ENCODE data around the gene GABRP. TPM values are rescaled to one million over a fixed set of nuclear protein-coding genes. Genes with fewer than 3 reads are reported as not detected.
A peak's percentile ranks its signal among the peaks of the same experiment; 100 is the strongest.
"Not testable (repeated sequence)": the region's sequence is repeated elsewhere in the genome, so short reads cannot be mapped to it uniquely, and the experiment has no call there.

The GABRP gene
- total RNA-seq, 1 donor from 2014 or later, result 1.2 TPM

DNA sequence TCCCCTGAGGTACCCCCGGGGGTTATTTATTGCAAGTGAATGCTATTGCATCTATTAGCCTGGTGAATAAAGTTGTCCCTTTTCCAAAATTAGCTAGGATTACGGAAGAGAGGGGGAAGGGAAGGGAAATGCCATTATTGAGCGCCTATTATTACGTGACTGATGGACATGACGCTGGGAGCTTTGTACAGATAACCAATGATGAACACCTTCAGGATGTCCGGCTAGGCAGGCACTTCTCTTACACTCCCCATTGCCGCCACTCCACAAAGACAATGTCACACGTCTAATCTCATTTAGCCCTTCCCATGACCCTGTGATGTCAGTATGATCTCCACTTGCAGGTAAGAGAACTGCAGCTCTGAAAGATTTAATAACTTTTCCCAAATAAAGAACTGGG lies 9.4 kb downstream of the GABRP start:
- DNase-seq (ENCODE audit: low read depth in 2 of 2), result peak; percentile 47 to 73

DNA sequence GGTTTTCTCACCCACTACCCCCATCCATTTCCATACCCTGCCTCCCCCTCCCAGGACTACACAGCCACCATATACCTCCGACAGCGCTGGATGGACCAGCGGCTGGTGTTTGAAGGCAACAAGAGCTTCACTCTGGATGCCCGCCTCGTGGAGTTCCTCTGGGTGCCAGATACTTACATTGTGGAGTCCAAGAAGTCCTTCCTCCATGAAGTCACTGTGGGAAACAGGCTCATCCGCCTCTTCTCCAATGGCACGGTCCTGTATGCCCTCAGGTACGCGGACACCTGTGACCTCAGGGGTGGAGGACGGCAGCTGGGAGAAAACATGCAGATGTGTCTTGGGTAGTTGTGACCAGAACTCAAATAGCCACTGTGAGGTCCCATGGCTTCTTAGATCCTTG lies 11.6 kb downstream of the GABRP start:
- DNase-seq (ENCODE audit: low read depth in 2 of 2), result no peak

DNA sequence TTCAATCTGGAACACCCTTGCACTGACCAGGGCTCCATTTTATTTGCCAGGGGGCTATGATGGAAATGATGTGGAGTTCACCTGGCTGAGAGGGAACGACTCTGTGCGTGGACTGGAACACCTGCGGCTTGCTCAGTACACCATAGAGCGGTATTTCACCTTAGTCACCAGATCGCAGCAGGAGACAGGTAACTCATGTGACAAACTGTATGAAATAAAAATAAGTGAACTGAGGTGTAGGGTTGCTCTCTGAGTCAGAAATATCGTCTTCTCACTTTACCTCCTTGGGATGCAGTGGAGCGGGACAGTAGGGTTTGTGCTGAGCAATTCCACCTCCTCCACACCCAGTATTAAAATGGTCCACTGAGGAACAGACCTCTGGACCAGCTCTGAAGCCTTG lies 22.1 kb downstream of the GABRP start:
- DNase-seq (ENCODE audit: low read depth in 2 of 2), result no peak

DNA sequence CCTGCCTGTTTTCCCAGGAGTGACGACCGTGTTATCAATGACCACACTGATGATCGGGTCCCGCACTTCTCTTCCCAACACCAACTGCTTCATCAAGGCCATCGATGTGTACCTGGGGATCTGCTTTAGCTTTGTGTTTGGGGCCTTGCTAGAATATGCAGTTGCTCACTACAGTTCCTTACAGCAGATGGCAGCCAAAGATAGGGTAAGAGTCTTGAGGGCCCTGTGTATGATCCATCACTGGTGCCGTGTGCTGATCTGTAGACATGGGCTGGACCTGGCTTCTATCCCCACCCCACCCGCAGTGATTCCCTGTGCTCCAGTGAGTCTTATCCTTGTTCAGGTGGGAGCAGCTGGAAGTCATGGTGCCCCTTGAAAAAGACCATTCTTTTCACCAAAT lies 26.0 kb downstream of the GABRP start:
- peak; percentile 22 to 65 for DNase-seq (ENCODE audit: low read depth in 2 of 2)

DNA sequence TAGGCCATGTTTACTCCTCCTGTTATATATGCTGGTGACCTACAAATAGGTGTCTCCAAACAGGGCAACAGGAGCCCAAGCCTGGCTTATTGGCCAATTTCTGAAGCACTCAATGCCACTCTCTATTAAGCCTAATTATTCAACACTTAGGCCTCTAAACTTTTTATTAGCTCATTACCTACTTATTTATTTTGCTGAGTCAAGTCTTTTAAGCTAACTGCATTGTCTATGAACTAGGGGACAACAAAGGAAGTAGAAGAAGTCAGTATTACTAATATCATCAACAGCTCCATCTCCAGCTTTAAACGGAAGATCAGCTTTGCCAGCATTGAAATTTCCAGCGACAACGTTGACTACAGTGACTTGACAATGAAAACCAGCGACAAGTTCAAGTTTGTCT lies 28.2 kb downstream of the GABRP start:
- DNase-seq (ENCODE audit: low read depth in 2 of 2), result no peak

DNA sequence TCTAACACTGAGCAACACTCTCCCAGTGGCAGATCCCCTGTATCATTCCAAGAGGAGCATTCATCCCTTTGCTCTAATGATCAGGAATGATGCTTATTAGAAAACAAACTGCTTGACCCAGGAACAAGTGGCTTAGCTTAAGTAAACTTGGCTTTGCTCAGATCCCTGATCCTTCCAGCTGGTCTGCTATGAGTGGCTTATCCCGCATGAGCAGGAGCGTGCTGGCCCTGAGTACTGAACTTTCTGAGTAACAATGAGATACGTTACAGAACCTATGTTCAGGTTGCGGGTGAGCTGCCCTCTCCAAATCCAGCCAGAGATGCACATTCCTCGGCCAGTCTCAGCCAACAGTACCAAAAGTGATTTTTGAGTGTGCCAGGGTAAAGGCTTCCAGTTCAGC lies 29.7 kb downstream of the GABRP start:
- no peak for DNase-seq (ENCODE audit: low read depth in 2 of 2)

DNA sequence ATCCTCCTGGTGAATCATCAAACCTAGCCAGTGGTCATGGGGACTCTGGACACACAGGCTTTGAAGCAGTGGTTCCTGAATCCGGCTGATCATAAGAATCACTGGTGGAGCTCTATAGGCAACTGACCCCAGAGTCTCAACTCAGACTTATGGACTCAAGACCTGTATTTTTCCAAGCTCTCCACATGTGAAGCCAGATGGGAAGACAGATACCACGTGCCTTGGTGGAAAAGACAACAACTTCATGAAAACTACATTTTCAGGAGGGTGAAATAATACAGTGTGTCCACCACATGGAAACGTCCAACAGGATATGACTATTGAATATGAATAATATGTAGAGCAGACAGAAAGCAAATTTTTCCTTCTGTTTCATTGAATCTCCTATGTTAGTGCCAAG lies 33.7 kb downstream of the GABRP start:
- DNase-seq (ENCODE audit: low read depth in 2 of 2), result no peak

DNA sequence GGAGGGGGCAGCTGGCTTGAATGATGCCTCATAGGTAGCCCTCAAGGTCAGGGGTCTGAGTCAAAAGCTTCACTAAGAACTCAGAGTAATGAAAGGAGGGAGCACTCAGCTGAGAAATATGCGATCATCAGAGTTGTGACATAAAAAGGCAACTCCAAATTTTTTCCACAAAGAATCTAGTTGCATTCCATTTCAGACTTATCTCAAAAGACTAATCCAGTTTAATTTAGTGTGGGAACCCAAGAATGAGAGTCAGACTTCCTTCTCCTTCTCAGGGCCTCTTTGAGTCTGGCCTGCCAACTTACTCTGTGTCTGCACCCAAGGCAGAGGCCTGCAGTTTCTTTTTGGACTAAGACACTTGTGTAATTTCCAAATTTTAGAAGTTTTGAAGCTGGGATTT lies 34.7 kb downstream of the GABRP start:
- no peak for DNase-seq (ENCODE audit: low read depth in 2 of 2)

DNA sequence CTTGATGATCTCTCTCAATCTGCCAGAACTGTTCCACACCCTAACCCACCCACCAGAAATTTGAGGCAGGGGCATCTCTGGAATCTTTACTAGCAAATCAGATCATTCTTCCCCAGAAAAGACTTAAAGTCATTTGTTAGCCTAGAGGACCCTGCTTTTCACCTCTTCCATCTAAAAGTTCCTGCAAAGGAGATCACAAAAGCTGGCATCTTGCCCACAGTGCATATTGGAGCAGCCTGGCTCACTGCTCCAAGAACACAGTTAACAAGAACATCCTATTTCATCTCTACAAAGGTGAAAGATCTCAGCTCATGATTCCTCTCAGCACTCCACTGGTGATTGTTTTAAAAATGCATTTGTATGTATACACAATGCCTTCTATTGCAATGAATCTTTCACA lies 36.3 kb downstream of the GABRP start:
- DNase-seq (ENCODE audit: low read depth in 2 of 2), result no peak

DNA sequence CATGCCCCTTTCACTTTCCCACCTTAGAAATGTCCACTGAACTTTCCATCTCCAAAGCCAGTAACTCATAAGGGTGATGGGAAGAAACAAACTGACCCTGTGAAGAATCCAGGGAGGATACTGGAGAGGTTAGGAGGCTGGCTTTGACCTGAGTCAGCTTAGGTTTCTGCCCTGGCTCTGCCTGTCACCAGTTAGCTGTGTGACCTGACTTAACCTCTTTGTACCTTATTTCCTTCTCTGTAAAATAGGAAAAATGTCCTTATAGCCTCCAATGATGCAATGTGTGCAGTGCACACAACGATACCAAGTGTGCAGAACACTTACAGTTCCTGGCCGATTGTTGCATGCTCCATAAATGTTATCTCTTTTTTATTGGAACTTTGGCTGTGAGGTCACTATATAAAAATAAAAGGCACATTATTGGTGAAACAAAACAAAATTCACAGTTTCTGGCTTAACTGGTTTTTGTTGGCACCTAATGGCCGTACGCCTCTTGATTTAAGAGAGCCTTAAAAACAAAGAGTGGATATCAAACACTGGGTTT lies 37.8 kb downstream of the GABRP start:
- DNase-seq (ENCODE audit: low read depth in 2 of 2), result no peak

DNA sequence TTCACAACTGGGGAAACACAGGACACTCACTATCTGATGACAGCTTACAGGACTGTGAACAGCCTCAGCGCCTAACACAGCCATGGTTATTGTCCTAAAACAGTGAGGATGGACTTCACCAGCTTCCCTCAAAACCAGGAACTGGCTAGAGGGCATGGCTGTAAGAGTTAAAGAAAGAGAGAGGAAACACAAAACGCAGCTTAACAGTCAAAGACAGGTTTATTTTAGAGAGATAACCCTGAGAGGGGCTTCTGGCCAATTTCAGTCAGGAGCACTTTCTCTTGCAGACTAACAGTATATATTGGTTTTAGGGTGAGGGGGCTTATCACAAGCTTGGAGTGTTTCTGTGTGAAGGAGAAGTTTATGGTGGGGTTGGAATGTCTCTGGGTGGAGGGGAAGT lies 42.6 kb downstream of the GABRP start:
- DNase-seq (ENCODE audit: low read depth in 2 of 2), result no peak

DNA sequence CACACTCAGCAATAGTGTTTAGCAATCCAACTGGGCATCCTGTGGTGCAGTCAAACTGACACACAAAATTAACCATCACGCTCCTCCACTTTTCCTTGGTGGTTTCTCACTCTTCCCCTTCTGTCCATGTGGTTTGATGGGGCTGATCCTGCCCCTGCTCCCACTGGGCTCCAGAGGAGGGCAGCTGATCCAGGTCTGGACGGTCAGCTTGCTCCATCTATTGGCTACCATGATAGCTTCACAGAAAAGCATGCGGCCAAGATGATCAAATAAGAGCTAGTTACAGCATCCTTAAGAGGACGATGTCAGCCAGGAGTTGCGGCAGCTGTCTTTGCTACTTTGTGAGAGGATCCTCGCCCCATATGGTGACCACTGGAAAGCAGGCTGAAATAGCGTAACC lies 48.7 kb downstream of the GABRP start:
- DNase-seq (ENCODE audit: low read depth in 2 of 2), result no peak

DNA sequence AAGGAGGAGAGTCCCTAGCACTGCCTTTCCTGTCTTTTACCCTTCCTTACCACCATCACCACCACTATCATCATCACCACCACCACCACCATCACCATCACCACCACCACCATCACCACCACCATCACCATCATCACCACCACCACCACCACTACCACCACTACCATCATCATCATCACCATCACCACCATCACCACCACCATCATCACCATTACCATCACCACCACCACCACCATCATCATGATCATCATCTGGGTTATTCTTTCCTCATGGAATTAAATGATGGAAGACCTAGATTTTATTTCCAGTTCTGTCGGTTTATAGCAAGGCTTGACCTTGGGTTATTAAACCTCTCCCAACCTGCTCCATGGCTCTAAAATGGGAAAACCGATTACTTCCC lies 50.5 kb downstream of the GABRP start:
- not testable (repeated sequence) for DNase-seq (ENCODE audit: low read depth in 2 of 2)

DNA sequence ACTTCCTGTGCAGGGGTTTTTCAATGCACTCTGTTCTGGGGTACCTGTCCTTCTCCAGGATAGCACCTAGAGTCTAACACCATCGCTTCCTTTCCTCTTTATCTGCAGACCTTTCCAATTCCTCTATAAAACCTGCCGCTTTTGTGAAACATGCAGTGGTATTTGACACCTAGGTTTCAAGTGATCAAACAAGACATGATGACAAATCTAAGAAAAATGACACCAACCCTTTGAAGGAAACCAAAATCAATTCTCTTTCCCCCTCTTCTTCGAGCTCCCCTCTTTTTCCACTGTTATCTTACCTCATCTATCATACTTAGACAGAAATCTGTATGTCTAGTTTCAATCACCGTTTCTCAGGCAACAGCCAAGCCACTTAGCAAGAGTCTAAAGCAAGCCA lies 52.7 kb downstream of the GABRP start:
- DNase-seq (ENCODE audit: low read depth in 2 of 2), result no peak

DNA sequence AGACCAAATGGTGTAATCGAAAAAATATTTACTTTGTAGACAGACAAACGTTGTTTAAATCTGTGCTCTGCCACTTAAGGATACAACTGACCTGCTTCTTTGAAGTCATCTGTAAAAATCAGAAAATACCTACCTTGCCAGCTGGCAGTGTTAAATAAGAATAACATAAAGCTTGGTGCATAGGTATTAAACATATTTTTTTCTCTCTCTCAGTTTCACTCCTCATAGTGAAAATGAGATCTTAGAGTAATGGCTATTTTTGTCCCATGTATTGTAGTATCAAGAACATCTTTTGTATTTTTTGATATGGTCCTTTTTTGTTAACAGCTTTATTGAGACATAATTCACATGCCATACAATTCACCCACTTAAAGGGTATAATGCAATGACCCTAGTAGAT lies 60.3 kb downstream of the GABRP start:
- DNase-seq (ENCODE audit: low read depth in 2 of 2), result no peak

DNA sequence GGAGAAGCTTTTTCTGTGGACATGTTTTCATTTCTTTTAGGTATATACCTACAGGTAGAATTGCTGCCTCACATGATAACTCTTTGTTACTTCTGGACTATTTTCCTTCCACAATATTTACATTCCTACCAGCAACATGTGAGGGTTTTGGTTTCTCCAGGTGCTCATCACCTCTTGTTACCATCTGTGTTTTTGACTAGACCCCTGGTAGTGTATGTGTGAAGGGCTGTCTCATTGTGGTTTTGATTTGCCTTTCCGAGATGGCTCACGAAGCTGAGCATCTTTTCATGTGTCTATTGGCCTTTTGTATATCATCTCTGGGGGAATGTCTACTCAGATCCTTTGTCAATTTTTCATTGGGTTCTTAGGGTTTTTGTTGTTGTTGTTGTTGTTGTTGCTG lies 61.1 kb downstream of the GABRP start:
- DNase-seq (ENCODE audit: low read depth in 2 of 2), result no peak

DNA sequence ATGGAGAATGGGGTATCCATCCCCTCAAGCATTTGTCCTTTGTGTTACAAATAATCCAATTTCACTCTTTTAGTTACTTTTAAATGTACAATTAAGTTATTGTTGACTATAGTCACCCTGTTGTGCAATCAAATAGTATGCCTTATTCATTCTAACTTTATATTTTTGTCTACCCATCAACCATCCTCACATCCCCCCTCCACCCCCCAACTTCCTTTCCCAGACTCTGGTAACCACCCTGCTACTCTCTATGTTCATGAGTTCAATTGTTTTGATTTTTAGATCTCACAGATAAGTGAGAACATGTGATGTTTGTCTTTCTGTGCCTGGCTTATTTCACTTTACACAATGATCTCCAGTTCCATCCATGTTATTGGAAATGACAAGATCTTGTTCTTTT lies 62.9 kb downstream of the GABRP start:
- peak; percentile 5 to 54 for DNase-seq (ENCODE audit: low read depth in 2 of 2)

DNA sequence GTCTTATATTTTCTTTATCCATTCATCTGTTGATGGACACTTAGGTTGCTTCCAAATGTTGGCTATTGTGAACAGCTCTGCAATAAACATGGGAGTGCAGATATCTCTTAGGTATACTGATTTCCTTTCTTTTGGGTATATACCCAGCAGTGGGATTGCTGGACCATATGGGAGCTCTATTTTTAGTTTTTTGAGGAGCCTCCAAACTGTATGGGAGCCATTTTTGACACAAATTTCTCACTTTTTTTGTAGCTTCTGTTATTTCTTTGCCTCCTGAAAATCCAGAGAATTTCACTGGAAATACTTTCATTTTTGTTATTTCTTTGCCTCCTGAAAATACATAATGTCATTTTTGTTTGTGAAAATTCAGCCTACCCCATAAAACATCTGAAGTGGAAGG lies 63.3 kb downstream of the GABRP start:
- DNase-seq (ENCODE audit: low read depth in 2 of 2), result no peak

DNA sequence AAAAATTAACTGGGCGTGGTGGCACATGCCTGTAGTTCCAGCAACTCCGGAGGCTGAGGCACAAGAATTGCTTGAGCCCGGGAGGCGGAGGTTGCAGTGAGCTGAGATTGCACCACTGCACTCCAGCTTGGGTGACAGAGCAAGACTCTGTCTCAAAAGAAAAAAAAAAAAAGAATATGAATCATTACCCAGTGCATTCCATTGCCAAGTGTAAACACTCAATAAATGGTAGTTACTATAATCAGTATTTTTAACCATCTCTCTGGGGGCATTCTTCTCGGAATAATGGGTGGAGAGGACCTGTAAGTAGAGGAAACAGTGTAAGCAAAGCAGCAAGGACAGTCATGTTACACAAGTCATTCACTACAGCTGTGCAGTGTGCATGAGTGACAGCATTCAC lies 64.5 kb downstream of the GABRP start:
- no peak for DNase-seq (ENCODE audit: low read depth in 2 of 2)

DNA sequence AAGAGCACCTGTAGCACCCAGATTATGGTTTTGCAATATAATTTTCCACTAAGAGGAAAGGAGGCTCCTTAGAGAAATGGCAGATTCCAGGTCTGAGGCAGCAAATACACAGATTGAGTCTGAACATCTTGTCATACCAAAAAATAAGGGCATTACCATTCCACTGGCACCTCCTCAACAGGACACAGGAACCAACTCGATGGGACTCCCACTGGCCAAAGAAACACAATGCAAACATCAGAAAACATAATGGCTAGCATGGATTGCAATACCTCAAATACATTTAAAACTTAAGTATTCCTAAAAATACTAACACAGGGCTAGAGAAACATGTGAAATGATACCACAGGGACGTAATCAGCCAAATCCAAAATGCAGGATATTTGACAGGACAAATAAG lies 65.8 kb downstream of the GABRP start:
- no peak for DNase-seq (ENCODE audit: low read depth in 2 of 2)

DNA sequence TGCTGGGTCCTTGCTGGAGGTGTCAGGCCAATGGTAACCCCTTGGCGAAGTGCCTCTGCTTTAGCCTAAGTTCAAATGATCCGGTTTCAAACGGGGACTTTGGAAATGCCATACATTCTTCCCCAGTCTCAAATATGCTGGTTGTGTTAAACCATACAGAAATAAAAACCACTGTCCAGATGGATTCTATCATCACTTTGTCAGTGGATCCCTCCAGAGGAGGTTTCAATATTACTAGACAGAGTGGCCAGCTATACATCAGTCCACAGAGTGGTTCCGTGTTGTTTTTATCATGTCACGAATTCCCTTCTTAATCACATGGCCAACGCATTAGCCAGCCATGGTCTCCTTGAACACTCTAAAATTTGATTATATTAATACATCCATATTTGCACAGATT lies 71.0 kb downstream of the GABRP start:
- no peak for DNase-seq (ENCODE audit: low read depth in 2 of 2)

DNA sequence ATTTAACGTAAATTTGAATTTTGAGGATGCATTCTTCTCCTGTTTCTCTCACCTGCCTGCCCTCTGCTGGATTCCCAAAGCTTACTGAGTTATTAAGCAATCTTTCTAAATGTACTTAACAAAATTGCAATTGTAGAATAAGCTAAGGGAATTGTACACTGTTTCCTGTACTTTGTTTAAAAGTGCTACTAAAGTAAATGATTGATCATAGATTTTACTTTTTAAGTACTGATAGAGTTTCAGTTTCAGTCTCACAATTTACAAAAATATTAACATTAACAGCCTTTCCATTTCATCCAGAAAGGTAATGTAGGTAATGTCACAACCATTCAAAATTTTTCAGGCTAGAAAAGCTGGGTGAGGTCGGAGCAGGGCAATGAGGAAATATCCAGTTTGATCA lies 73.5 kb downstream of the GABRP start:
- DNase-seq (ENCODE audit: low read depth in 2 of 2), result no peak

DNA sequence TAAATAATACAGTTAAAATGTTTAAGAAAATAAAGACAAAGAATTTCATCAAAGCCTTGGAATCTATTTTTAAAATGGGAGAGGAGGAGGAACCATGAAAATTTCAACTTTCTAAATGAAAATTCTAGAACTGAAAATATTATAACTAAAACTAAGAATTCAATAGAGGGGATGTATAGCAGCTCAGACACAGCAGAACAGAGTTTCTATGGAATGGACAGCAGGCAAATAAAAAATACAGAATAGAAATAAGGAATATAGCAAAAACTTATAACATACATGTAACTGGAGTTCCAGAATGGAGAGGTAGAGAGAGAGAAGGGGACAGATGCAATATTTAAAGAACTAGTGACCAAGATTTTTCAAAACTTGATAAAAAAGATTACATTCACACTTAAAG lies 76.9 kb downstream of the GABRP start:
- no peak for DNase-seq (ENCODE audit: low read depth in 2 of 2)

DNA sequence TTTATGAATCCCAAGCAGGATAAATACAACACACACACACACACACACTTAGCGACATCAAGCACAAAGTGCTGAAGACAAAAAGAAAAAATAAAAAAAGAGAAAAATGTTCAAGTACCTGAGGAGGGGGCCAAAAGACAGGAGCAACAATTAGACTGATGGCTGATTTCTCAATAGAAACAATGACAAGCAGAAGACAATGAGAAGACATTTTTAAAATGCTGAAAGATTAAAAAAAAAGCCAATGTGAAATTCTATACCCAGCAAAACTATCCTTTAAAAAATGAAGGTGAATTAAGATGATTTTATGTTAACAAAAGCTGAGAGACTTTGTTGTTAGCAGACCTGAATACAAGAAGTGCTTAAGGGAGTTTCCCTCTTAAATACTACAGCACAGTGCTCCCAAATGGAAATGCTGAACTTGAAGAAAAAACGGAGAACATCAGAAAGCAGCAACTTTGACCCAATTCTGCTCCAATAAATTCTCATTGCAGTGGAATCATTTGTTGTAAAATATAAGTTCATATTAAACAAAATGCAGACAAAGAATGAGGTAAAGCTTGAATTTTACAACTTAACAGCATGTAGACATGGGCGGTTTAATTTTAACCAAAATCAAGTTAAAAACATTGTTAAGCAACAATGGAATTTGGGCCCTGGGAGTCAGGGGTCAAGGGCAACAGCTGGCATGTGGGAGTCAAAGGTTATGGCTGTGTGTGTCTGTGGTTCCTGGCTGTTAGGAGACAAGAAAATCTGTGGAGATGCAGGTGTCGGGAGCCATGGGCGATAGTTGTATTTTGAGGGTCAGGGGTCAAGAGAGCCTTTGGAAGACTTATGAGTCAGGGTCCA lies 77.5 kb downstream of the GABRP start:
- DNase-seq (ENCODE audit: low read depth in 2 of 2), result peak in 1 of 2 donors; percentile 14

Data from dermis microvascular lymphatic vessel endothelial cell (primary cell).